HCT116 (cell line): ENCODE results near the gene CLTC. TPM values are rescaled to one million over a fixed set of nuclear protein-coding genes. Genes with fewer than 3 reads are reported as not detected.

Experiments
- ATAC-seq: fragments of 200-7000 bp; cut with Tn5 transposase; 2 replicates; pipeline ENCODE4 v1.9.1; 2020; ENCODE audit warnings: mild to moderate bottlenecking, moderate library complexity
- BruUV-seq: library from RNA; stranded (reverse); fragments of 400-500 nt; replicated peaks from 2 replicates; lab custom pipeline; 2021; lab: Mats Ljungman, UMichigan
- CTCF ChIA-PET: fragments of 300-600 bp; sonication (Branson Sonifier 250); formaldehyde crosslinking; loops from one replicate; lab custom pipeline; 2021; ENCODE audit warnings: antibody characterized with exemption; lab: Charles Lee
- POLR2A ChIA-PET: fragments of 300-600, 350-600 bp; sonication (Branson Sonifier 250); formaldehyde crosslinking; loops from one replicate; lab custom pipeline; 2021; ENCODE audit warnings: antibody characterized with exemption; lab: Charles Lee
- RAD21 ChIA-PET, 2 experiments: fragments of 300-600 bp; sonication (Branson Sonifier 250); formaldehyde crosslinking; loops; one replicate each; lab custom pipeline; 2023; ENCODE audit warnings: low total read pairs in 2 of 2; ENCODE audit not compliant: uncharacterized antibody in 2 of 2, unreplicated experiment in 2 of 2, low non-redundant PET in 1 of 2; lab: Charles Lee
- DNase-seq: peaks from one replicate; pipeline ENCODE4 v3.0.0-alpha.2; 2010; ENCODE audit warnings: low read depth, low spot score
- H2AFZ ChIP-seq: fragments of 200-600 bp; shearing (Covaris generic), sonication (generic); 2 replicates; pipeline ENCODE4 v1.6.1; 2017; ENCODE audit warnings: low read depth, mixed run types, mixed read lengths, antibody characterized with exemption, low read length; ENCODE audit not compliant: poor library complexity, severe bottlenecking
- H3K27ac ChIP-seq: 2 replicates; pipeline ENCODE4 v1.5.1; 2012; ENCODE audit warnings: low read depth, low read length
- H3K27me3 ChIP-seq: fragments of 200-600 bp; sonication (generic); 2 replicates; pipeline ENCODE4 v1.6.1; 2016; ENCODE audit warnings: mixed run types, low read length, mixed read lengths; ENCODE audit not compliant: insufficient read depth
- H3K36me3 ChIP-seq, 2 experiments: fragments of 200-500 bp in 1 of 2; fragments of 200-600 bp in 1 of 2; sonication (Bioruptor generic) in 1 of 2; sonication (generic) in 1 of 2; 2 replicates each; pipeline versions ENCODE4 v1.5.1 to v1.6.1; 2014 to 2016; ENCODE audit warnings: low read length in 2 of 2, inconsistent platforms in 1 of 2, mixed read lengths in 1 of 2, mixed run types in 1 of 2; ENCODE audit not compliant: insufficient read depth in 2 of 2, control insufficient read depth in 1 of 2
- H3K4me1 ChIP-seq, 2 experiments: fragments of 200-600 bp in 1 of 2; sonication (generic) in 1 of 2; 2 replicates each; pipeline versions ENCODE4 v1.5.1 to v1.6.1; 2012 to 2017; ENCODE audit warnings: low read length in 2 of 2, inconsistent platforms in 1 of 2, mild to moderate bottlenecking in 1 of 2, mixed read lengths in 1 of 2, mixed run types in 1 of 2, moderate library complexity in 1 of 2; ENCODE audit not compliant: insufficient read depth in 2 of 2, control insufficient read depth in 1 of 2
- H3K4me2 ChIP-seq: fragments of 200-600 bp; sonication (generic); 2 replicates; pipeline ENCODE4 v1.6.1; 2017; ENCODE audit warnings: mixed run types, low read length, mixed read lengths
- H3K4me3 ChIP-seq, 2 experiments: fragments of 200-600 bp in 1 of 2; sonication (generic) in 1 of 2; replicated peaks in 1 of 2; 2 replicates each; pipeline ENCODE4 v1.5.1; 2011 to 2016; ENCODE audit warnings: low read length in 2 of 2, control low read depth in 1 of 2, low read depth in 1 of 2, mild to moderate bottlenecking in 1 of 2, mixed read lengths in 1 of 2, mixed run types in 1 of 2
- H3K79me2 ChIP-seq: fragments of 200-600 bp; sonication (generic); 2 replicates; pipeline ENCODE4 v1.6.1; 2017; ENCODE audit warnings: mild to moderate bottlenecking, mixed run types, low read length, moderate library complexity, mixed read lengths; ENCODE audit not compliant: insufficient read depth
- H3K9ac ChIP-seq: fragments of 200-600 bp; sonication (generic); 2 replicates; pipeline ENCODE4 v1.6.1; 2016; ENCODE audit warnings: low read length, mixed read lengths
- H3K9me2 ChIP-seq: fragments of 200-600 bp; sonication (generic), shearing (Covaris generic); 2 replicates; pipeline ENCODE4 v1.6.1; 2017; ENCODE audit warnings: mixed run types, mild to moderate bottlenecking, moderate library complexity; ENCODE audit not compliant: insufficient read depth
- H3K9me3 ChIP-seq, 2 experiments: fragments of 200-500 bp in 1 of 2; fragments of 200-600 bp in 1 of 2; sonication (Bioruptor generic) in 1 of 2; sonication (generic) in 1 of 2; 2 replicates each; pipeline ENCODE4 v1.6.1; 2014 to 2017; ENCODE audit warnings: low read length in 2 of 2, mixed read lengths in 2 of 2, inconsistent platforms in 1 of 2, low read depth in 1 of 2, mild to moderate bottlenecking in 1 of 2, mixed run types in 1 of 2, moderate library complexity in 1 of 2; ENCODE audit not compliant: control insufficient read depth in 1 of 2, insufficient read depth in 1 of 2
- H4K20me1 ChIP-seq: fragments of 200-600 bp; sonication (generic), shearing (Covaris generic); 2 replicates; pipeline ENCODE4 v1.6.1; 2017; ENCODE audit warnings: mixed run types, mild to moderate bottlenecking, moderate library complexity; ENCODE audit not compliant: insufficient read depth
- ATF3 ChIP-seq: IDR thresholded peaks from 2 replicates; pipeline ENCODE4 v1.6.1; 2012
- CTCF ChIP-seq, 3 experiments: fragments of 200-600 bp in 1 of 3; sonication (generic) in 1 of 3; IDR thresholded peaks in 2 of 3; conservative IDR thresholded peaks in 1 of 3; 2 replicates each; pipeline ENCODE4 v1.5.1; 2012 to 2017; ENCODE audit warnings: low read depth in 2 of 3, low read length in 2 of 3, antibody characterized with exemption in 1 of 3, borderline replicate concordance in 1 of 3, control low read depth in 1 of 3, mild to moderate bottlenecking in 1 of 3, mixed read lengths in 1 of 3, mixed run types in 1 of 3, moderate library complexity in 1 of 3; ENCODE audit not compliant: insufficient read depth in 1 of 3
- EZH2phosphoT487 ChIP-seq: fragments of 200-600 bp; IDR thresholded peaks from 2 replicates; pipeline ENCODE4 v1.6.1; 2018; ENCODE audit warnings: antibody characterized with exemption, borderline replicate concordance
- JUND ChIP-seq: IDR thresholded peaks from 2 replicates; pipeline ENCODE4 v1.6.1; 2012
- REST ChIP-seq: IDR thresholded peaks from 2 replicates; pipeline ENCODE4 v1.6.1; 2012; ENCODE audit warnings: low read depth
- SP1 ChIP-seq: IDR thresholded peaks from 2 replicates; pipeline ENCODE4 v1.6.1; 2012; ENCODE audit warnings: low read depth
- intact Hi-C: fragments of 100-400 bp; cut with micrococcal nuclease; formaldehyde crosslinking; loops from 2 replicates; pipeline ENCODE4 v1.10.0; 2022
- total RNA-seq: library from RNA; stranded (reverse); gene quantifications from one replicate; pipeline ENCODE4 v1.2.1, GENCODE V29; 2021; ENCODE audit not compliant: unreplicated experiment

CLTC gene
- total RNA-seq, 1 experiment from 2014 or later: 351 TPM

- Histone ChIP-seq H3K9ac (no peak overlapping the region), H3K27ac (no peak overlapping the region), H3K4me1 (peaks cover 3 to 13% of the 10 kb centered on the region in 2 experiments; a peak in 3 of 4 replicates), H3K27me3 (no peaks in the 10 kb centered on the region), H3K4me3 (no peak overlapping the region), H3K9me2 (no peaks in the 10 kb centered on the region), H3K4me2 (no peak overlapping the region), H3K79me2 (peaks cover 98% of the 10 kb centered on the region), H4K20me1 (peaks cover 56% of the 10 kb centered on the region), H3K36me3 (peaks cover 0 to 4% of the 10 kb centered on the region in 2 experiments; a peak in 1 of 4 replicates), H2AFZ (no peak overlapping the region), H3K9me3 (no peaks in the 10 kb centered on the region)
- ChIA-PET CTCF (no interaction called here), POLR2A (interaction anchor here (0.8 kb wide), 1 partner anchor 12 kb away, joined by 4 read pairs; no protein-coding TSS in a partner anchor), RAD21 (no interaction called here)
- no peak for ATAC-seq
- no peak for DNase-seq
- intact Hi-C loops: no loop called here
- no peak for TF ChIP-seq CTCF (IDR thresholded peaks at IDR 0.05 in 2 of 3, conservative IDR thresholded peaks at IDR 0.05 in 1 of 3; ENCODE audit: borderline replicate concordance in 1 of 3, insufficient read depth in 1 of 3, low read depth in 2 of 3, low read length in 2 of 3)
- TF ChIP-seq ATF3: no peak
- no peak for TF ChIP-seq EZH2phosphoT487
- TF ChIP-seq REST: no peak
- TF ChIP-seq SP1: no peak; the same call in 1 of the 2 replicates
- TF ChIP-seq JUND: no peak
- no TSS peak for BruUV-seq
Measured at GRCh38 chr17:59634632-59635541, 15.2 kb downstream of the CLTC start.
